ENCODE data around the gene PCNX3.

- TF ChIP-seq CTCF (optimal IDR thresholded peaks at IDR 0.05 in 1 of 3, IDR thresholded peaks at IDR 0.05 in 1 of 3, conservative IDR thresholded peaks at IDR 0.05 in 1 of 3; ENCODE audit: extremely low read depth in 1 of 3, insufficient read depth in 2 of 3, low read length in 3 of 3) (no peak), EZH2 (IDR thresholded peaks at IDR 0.05; ENCODE audit: low read length) (no peak)
Observed at GRCh38 chr11:65624931-65625627, 9.5 kb downstream of the PCNX3 start.
